Measurements from ENCODE around the gene TRIM8.

Gene TRIM8, protein sequence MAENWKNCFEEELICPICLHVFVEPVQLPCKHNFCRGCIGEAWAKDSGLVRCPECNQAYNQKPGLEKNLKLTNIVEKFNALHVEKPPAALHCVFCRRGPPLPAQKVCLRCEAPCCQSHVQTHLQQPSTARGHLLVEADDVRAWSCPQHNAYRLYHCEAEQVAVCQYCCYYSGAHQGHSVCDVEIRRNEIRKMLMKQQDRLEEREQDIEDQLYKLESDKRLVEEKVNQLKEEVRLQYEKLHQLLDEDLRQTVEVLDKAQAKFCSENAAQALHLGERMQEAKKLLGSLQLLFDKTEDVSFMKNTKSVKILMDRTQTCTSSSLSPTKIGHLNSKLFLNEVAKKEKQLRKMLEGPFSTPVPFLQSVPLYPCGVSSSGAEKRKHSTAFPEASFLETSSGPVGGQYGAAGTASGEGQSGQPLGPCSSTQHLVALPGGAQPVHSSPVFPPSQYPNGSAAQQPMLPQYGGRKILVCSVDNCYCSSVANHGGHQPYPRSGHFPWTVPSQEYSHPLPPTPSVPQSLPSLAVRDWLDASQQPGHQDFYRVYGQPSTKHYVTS

DNA sequence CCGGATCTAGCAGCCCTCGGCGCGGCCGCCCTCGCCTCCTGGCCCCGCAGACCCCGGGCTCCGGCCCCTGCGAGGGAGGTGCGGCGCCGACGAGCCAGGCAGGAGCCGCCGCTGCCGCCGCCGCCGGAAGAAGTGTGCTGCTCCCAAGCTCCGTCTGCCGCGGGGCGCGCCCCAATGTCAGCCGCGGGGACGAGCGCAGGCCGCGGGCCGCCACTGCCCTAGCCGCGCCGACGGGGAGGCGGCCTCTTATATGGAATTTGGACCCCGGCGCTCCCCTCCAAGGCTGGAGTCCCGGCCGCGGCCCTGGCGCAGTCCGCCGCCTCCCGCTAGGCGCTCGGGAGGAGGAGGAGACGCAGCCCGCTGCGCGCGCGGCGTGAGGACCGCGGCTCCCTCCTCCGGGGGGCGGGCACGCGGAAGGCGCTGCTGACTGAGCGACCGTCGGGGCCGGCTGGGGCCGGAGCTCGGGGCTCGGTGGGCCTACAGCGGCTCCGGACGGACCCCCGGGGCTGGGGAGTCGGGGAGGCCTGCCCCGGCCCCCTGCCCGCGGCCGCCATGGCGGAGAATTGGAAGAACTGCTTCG is at the start of gene TRIM8:
Gene TRIM8, plus strand, starts transcription at position 414 of the 580 bp plus-strand sequence. Its CDS starts 139 bp downstream, at position 553.
- Histone ChIP-seq H3K4me1 (ENCODE audit: control insufficient read depth, insufficient read depth, low read length) (peaks cover 30% of the 10 kb centered on the region), H3K4me3 (ENCODE audit: low read depth, low read length) (peak within 1 kb of the TSS; percentile 78), H3K27ac (ENCODE audit: low read depth, low read length) (peak within 1 kb of the TSS; percentile 92; the same call in 1 of the 2 replicates), H3K9me3 (ENCODE audit: control insufficient read depth, insufficient read depth, low read depth, low read length) (no peaks in the 10 kb centered on the region), H3K36me3 (ENCODE audit: control insufficient read depth, insufficient read depth, low read length) (0 out of 2 replicates have a peak, but pooled peaks cover 4% of the 10 kb centered on the region), H3K27me3 (ENCODE audit: control insufficient read depth, insufficient read depth, low read length) (no peaks in the 10 kb centered on the region), H3K9ac (ENCODE audit: low read length) (peak within 1 kb of the TSS; percentile 84)

DNA sequence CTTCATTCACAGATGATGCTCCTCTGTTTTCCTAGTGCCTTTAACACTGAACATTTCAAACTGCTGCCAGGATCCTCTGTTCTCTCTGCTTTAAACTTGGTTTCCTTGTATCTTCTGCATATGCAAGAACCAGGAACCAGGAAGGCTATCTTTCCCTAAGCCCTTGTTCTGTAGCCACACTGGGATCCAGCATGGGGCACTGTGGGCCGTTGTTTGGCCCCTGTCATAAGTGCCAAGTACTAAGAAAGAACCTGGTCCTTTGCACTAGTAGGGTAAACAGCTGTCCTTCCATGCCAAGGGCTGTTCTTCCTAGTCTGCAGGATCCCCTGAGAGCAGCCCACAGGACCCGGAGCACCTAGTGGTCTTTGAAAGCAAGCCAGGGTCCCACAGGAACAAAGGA is 49.0 kb upstream of the TRIM8 start:
- Histone ChIP-seq H3K36me3 (ENCODE audit: control insufficient read depth, insufficient read depth, low read length) (peaks cover 7% of the 10 kb centered on the region; the same call in 1 of the 2 replicates), H3K4me1 (ENCODE audit: control insufficient read depth, insufficient read depth, low read length) (peaks cover 18% of the 10 kb centered on the region), H3K4me3 (ENCODE audit: low read depth, low read length) (no peak overlapping the region), H3K9ac (ENCODE audit: low read length) (no peak overlapping the region), H3K9me3 (ENCODE audit: control insufficient read depth, insufficient read depth, low read depth, low read length) (no peaks in the 10 kb centered on the region), H3K27ac (ENCODE audit: low read depth, low read length) (no peak overlapping the region), H3K27me3 (ENCODE audit: control insufficient read depth, insufficient read depth, low read length) (no peaks in the 10 kb centered on the region)

DNA sequence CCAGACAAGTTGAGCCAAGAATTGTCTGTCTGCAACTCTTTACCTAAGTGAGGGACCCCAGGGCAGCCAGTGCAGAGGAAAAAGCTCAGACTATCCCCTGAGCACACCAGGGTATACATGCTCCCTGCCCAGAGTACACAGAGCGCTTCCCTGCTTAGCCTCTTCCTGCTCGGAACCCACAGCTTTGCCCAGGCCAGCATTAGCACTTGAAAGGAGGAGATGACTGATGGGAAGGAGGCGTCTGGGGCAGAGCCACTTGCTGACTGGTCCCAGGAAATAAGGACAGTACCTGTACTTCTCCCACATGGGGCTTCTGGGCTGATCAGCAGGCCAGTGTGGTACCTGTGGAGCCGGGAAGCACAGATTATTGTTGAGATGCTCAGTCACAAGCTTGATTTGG is 48.4 kb upstream of the TRIM8 start:
- peaks cover 18% of the 10 kb centered on the region for H3K4me1 ChIP-seq (ENCODE audit: control insufficient read depth, insufficient read depth, low read length)
- no peaks in the 10 kb centered on the region for H3K27me3 ChIP-seq (ENCODE audit: control insufficient read depth, insufficient read depth, low read length)
- peaks cover 7% of the 10 kb centered on the region; the same call in 1 of the 2 replicates for H3K36me3 ChIP-seq (ENCODE audit: control insufficient read depth, insufficient read depth, low read length)
- no peak overlapping the region for H3K27ac ChIP-seq (ENCODE audit: low read depth, low read length)
- no peaks in the 10 kb centered on the region for H3K9me3 ChIP-seq (ENCODE audit: control insufficient read depth, insufficient read depth, low read depth, low read length)
- H3K4me3 ChIP-seq (ENCODE audit: low read depth, low read length), result no peak overlapping the region
- no peak overlapping the region for H3K9ac ChIP-seq (ENCODE audit: low read length)

- Histone ChIP-seq H3K9me3 (ENCODE audit: control insufficient read depth, insufficient read depth, low read depth, low read length) (no peaks in the 10 kb centered on the region), H3K27me3 (ENCODE audit: control insufficient read depth, insufficient read depth, low read length) (no peaks in the 10 kb centered on the region), H3K9ac (ENCODE audit: low read length) (no peak overlapping the region), H3K4me3 (ENCODE audit: low read depth, low read length) (no peak overlapping the region), H3K36me3 (ENCODE audit: control insufficient read depth, insufficient read depth, low read length) (peaks cover 7% of the 10 kb centered on the region; the same call in 1 of the 2 replicates), H3K4me1 (ENCODE audit: control insufficient read depth, insufficient read depth, low read length) (peaks cover 18% of the 10 kb centered on the region), H3K27ac (ENCODE audit: low read depth, low read length) (no peak overlapping the region)
Observed at GRCh38 chr10:102596506-102596971, 47.7 kb upstream of the TRIM8 start.

DNA sequence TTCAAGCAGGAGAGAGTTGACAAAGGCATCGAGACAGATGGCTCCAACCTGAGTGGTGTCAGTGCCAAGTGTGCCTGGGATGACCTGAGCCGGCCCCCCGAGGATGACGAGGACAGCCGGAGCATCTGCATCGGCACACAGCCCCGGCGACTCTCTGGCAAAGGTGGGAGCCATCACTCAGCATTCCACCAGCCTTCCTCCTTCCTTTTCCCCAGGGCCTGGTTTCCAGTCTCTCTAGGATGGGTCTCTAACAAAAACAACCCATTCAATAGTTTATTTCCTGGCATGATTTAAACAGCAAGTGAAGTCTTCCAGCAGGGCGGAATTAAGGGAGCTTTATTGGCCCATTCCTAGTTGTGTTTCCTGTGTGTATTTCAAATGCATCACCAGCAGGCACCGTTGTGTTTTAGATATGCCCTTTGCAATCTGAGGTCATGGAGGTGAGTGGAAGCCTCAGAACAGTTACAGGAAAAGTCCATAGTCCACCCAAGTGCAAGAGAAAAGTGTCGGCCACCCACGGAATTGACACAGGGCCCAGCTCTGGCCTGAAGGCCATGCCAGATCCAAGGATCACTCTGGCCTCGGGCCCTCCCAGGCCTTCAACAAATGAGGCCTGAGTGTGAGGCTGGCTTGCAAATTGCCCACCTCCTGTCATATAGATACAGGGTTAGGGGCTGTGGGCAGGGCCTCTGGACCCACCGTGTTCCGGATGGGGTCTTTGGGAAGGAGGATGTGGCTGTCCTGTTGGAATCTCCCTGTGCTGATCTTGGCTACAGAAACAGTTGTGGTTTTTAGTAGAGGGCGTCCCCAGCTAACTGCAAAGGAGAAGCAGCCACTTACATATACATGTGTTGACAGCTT is 46.9 kb upstream of the TRIM8 start:
- Histone ChIP-seq H3K36me3 (ENCODE audit: control insufficient read depth, insufficient read depth, low read length) (peaks cover 7% of the 10 kb centered on the region; the same call in 1 of the 2 replicates), H3K4me3 (ENCODE audit: low read depth, low read length) (no peak overlapping the region), H3K9me3 (ENCODE audit: control insufficient read depth, insufficient read depth, low read depth, low read length) (no peaks in the 10 kb centered on the region), H3K27ac (ENCODE audit: low read depth, low read length) (no peak overlapping the region), H3K4me1 (ENCODE audit: control insufficient read depth, insufficient read depth, low read length) (peaks cover 18% of the 10 kb centered on the region), H3K9ac (ENCODE audit: low read length) (no peak overlapping the region), H3K27me3 (ENCODE audit: control insufficient read depth, insufficient read depth, low read length) (no peaks in the 10 kb centered on the region)

GRCh38 chr10:102598243-102598642 is 46.0 kb upstream of the TRIM8 start:
- Histone ChIP-seq H3K36me3 (ENCODE audit: control insufficient read depth, insufficient read depth, low read length) (peaks cover 7% of the 10 kb centered on the region; the same call in 1 of the 2 replicates), H3K27me3 (ENCODE audit: control insufficient read depth, insufficient read depth, low read length) (no peaks in the 10 kb centered on the region), H3K9ac (ENCODE audit: low read length) (no peak overlapping the region), H3K27ac (ENCODE audit: low read depth, low read length) (no peak overlapping the region), H3K4me1 (ENCODE audit: control insufficient read depth, insufficient read depth, low read length) (peaks cover 15% of the 10 kb centered on the region), H3K9me3 (ENCODE audit: control insufficient read depth, insufficient read depth, low read depth, low read length) (no peaks in the 10 kb centered on the region), H3K4me3 (ENCODE audit: low read depth, low read length) (no peak overlapping the region)

- Histone ChIP-seq H3K9ac (ENCODE audit: low read length) (no peak overlapping the region), H3K36me3 (ENCODE audit: control insufficient read depth, insufficient read depth, low read length) (peaks cover 7% of the 10 kb centered on the region; the same call in 1 of the 2 replicates), H3K27ac (ENCODE audit: low read depth, low read length) (peak overlapping the region; percentile 18; the same call in 1 of the 2 replicates), H3K4me1 (ENCODE audit: control insufficient read depth, insufficient read depth, low read length) (peaks cover 23% of the 10 kb centered on the region), H3K27me3 (ENCODE audit: control insufficient read depth, insufficient read depth, low read length) (no peaks in the 10 kb centered on the region), H3K9me3 (ENCODE audit: control insufficient read depth, insufficient read depth, low read depth, low read length) (no peaks in the 10 kb centered on the region), H3K4me3 (ENCODE audit: low read depth, low read length) (no peak overlapping the region)
Observed at GRCh38 chr10:102599565-102600327, 44.5 kb upstream of the TRIM8 start.

GRCh38 chr10:102600816-102601215 is 43.5 kb upstream of the TRIM8 start:
- Histone ChIP-seq H3K36me3 (ENCODE audit: control insufficient read depth, insufficient read depth, low read length) (peaks cover 7% of the 10 kb centered on the region; the same call in 1 of the 2 replicates), H3K4me1 (ENCODE audit: control insufficient read depth, insufficient read depth, low read length) (peaks cover 16% of the 10 kb centered on the region), H3K9me3 (ENCODE audit: control insufficient read depth, insufficient read depth, low read depth, low read length) (no peaks in the 10 kb centered on the region), H3K27me3 (ENCODE audit: control insufficient read depth, insufficient read depth, low read length) (no peaks in the 10 kb centered on the region), H3K9ac (ENCODE audit: low read length) (no peak overlapping the region), H3K27ac (ENCODE audit: low read depth, low read length) (no peak overlapping the region), H3K4me3 (ENCODE audit: low read depth, low read length) (no peak overlapping the region)

- H3K4me1 ChIP-seq (ENCODE audit: control insufficient read depth, insufficient read depth, low read length), result peaks cover 9% of the 10 kb centered on the region; the same call in 1 of the 2 replicates
- H3K27ac ChIP-seq (ENCODE audit: low read depth, low read length), result no peak overlapping the region
Observed at GRCh38 chr10:102601639-102602038, 42.6 kb upstream of the TRIM8 start.

More at GRCh38 chr10:102601639-102602038, 42.6 kb upstream of the TRIM8 start:
- H3K9ac ChIP-seq (ENCODE audit: low read length), result no peak overlapping the region
- H3K27me3 ChIP-seq (ENCODE audit: control insufficient read depth, insufficient read depth, low read length), result no peaks in the 10 kb centered on the region
- H3K36me3 ChIP-seq (ENCODE audit: control insufficient read depth, insufficient read depth, low read length), result peaks cover 7% of the 10 kb centered on the region; the same call in 1 of the 2 replicates
- no peak overlapping the region for H3K4me3 ChIP-seq (ENCODE audit: low read depth, low read length)
- no peaks in the 10 kb centered on the region for H3K9me3 ChIP-seq (ENCODE audit: control insufficient read depth, insufficient read depth, low read depth, low read length)
